GM18873 (cell line): ENCODE measurements around the gene UBAP2.

Experiments used
- ATAC-seq: cut with Tn5 transposase; IDR thresholded peaks from one replicate; pipeline ENCODE4 v1.9.1; 2021; ENCODE audit warnings: mild to moderate bottlenecking, moderate library complexity, moderate number of reproducible peaks; ENCODE audit not compliant: unreplicated experiment, low FRiP score

UBAP2 gene

DNA sequence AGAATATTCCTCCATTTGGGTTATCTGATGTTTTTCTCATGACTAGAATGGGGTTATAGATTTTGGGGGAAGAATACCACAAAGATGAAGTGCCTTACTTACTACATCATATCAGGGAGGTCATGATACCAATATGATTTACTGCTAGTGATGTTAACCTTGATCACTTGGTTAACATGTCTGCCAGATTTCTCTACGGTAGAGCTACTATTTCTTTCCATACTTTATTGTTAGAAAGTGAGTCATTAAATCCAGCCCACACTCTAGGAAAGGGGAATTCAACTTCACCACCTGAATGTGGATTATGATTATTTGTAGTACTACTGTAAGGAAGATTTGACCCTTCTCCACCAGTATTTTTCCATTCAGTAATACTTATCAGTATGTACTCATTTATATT lies 167.1 kb downstream of the UBAP2 start:
- no peak for ATAC-seq

DNA sequence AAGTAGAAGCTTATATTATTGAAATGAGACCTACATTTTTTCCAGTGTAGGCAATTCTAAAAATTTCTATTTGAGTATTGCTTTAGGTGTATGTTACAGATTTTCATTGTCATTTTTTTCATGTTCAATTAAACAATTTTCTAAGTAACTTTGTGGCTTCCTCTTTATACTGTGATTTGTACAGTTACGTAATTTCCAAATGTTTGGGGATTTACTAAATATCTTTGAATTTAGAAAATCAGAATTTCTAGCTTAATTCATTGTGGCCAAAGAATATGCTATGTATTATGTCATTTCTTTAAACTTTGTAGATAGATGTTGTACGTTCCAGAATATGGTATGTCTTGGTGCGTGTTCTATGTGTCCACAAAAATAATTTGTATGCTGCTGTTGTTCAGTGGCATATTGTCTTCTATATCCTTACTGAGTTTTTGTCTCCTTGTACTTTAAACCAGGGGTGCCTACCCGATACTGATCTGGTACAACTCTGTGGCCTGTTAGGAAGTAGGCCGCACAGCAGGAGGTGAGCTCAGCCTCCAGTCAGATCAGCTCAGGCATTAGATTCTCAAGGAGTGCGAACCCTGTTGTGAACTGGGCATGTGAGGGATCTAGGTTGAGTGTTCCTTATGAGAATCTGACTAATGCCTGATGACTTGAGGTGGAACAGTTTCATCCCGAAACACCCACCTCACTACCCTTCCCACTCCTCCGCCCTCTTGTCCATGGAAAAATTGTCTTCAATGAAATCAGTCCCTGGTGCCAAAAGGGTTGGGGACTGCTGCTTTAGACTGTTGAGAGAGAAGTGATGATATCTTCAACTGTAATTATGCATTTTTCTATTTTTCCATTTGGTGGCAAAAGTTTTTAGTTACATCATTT lies 168.2 kb downstream of the UBAP2 start:
- no peak for ATAC-seq

DNA sequence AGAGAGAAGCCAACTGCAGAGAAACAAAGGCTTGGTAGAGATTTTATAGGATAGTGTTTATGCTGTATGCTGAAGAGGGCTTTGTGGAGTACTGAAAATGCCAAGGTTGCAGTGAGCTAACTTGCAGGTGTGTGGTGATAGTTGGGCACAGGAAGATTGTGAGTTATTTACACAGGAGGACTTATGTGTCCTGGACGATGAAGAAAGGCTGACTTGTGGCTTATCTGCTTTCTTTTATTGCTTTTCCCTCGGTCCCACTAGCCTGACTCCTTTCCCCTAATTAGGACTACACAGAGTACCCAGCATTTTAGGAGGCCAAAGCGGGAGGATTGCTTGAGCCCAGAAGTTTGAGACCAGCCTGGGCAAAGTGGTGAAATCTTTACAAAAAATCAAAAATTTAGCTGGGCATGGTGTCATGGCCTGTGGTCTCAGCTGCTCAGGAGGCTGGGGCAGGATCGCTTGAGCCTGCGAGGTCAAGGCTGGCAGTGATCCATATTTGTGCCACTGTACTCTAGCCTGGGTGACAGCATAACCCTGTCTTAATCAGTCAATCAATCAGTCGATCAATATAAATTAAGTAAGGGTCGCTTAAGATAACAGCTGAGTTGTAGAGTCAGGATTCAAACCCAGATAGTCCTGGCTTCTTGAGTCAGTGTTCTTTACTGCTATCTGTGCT lies 169.9 kb downstream of the UBAP2 start:
- no peak for ATAC-seq

DNA sequence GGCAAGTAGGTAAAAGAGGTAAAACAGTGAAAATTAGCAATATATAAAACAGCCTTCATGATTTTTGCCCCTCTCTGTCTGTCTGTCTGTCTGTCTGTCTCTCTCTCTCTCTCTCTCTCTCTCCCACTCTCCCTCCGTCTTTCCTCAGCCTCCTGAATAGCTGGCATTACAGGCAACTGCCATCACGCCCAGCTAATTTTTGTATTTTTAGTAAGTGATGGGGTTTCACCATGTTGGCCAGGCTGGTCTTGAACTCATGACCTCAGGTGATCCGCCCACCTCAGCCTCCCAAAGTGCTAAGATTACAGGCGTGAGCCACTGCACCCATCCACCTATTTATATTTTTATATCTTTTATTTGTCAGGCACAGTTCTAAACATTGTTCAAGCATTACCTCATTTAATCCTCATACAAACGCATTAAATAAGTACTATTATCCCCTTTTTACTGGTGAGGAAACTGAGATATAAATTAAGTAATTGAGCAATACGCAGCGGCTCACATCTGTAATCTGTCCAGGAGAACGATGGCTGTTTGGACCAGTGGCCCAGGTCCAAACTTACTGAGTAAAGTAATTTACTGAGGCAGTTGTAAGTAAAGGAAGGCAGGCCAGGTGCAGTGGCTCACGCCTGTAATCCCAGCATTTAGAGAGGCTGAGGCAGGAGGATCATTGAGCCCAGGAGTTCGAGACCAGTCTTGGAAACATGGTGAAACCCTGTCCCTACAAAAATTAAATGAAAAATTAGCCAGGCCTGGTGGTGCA lies 170.8 kb downstream of the UBAP2 start:
- ATAC-seq, result no peak
